Measurements from ENCODE around the gene RHOT1. TPM values are rescaled to one million over a fixed set of nuclear protein-coding genes. Genes with fewer than 3 reads are reported as not detected.
"Not testable (repeated sequence)": the region's sequence is repeated elsewhere in the genome, so short reads cannot be mapped to it uniquely, and the experiment has no call there.

RHOT1 gene
- total RNA-seq, 2 experiments from 2014 or later: 23.3 to 34.1 TPM

DNA sequence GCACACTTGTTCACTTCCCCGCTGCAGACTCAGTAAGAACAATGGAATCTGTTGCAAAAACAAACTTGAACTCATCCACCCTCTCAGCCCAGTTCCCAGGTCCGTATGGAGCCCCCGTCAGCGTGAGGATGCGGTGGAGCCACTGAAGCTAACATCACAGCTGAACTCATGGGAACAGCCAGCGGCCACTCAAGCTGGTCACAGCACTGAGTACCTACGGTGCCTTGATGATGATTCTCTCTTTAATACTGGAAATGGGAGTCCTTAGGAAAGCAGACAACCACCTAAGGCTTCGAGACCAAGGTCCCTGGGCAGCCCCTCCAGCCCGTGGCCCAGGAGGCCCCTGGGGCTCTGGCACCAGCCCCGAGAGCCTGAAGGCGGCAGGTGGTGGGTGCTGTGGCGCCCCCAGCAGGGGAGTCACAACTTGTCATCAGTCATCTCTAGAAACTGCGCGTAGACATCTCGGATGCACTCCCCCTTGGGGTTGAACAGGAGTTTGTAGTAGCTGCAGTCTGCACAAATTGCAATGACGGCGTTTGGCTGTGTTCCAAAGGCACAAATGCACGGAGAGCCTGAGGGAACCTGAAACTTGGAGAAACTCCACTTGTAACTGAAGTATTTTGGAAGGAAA, 31.0 kb upstream of the RHOT1 start:
- no peaks in the 10 kb centered on the region for H3K27me3 Mint-ChIP-seq
- H3K27ac Mint-ChIP-seq: no peak overlapping the region
- ATAC-seq: peak; percentile 85
- no peaks in the 10 kb centered on the region for H3K9me3 Mint-ChIP-seq (ENCODE audit: low read depth)
- H3K36me3 Mint-ChIP-seq (ENCODE audit: low read depth): no peaks in the 10 kb centered on the region
- H3K4me1 Mint-ChIP-seq: peaks cover 13% of the 10 kb centered on the region
- DNase-seq: peak; percentile 70
- no peak overlapping the region for H3K4me3 Mint-ChIP-seq
- intact Hi-C loops (cut with DNase I, micrococcal nuclease): no loop called here
- CTCF ChIA-PET: interaction anchor here (0.5 to 1.3 kb wide), 3 partner anchors 11 to 116 kb away, joined by 3 to 6 read pairs (median 4); no protein-coding TSS in a partner anchor
- POLR2A ChIA-PET: no interaction called here

- no peaks in the 10 kb centered on the region for H3K9me3 Mint-ChIP-seq (ENCODE audit: low read depth)
- ChIA-PET CTCF (interaction anchor here (1.3 kb wide), 1 partner anchor 12 kb away, joined by 4 read pairs; no protein-coding TSS in a partner anchor), POLR2A (no interaction called here)
- intact Hi-C loops (cut with DNase I, micrococcal nuclease): no loop called here
- peaks cover 2% of the 10 kb centered on the region for H3K27me3 Mint-ChIP-seq
- DNase-seq: no peak
- no peak overlapping the region for H3K27ac Mint-ChIP-seq
- H3K4me1 Mint-ChIP-seq: peaks cover 7% of the 10 kb centered on the region
- no peak overlapping the region for H3K4me3 Mint-ChIP-seq
- ATAC-seq: no peak
- no peaks in the 10 kb centered on the region for H3K36me3 Mint-ChIP-seq (ENCODE audit: low read depth)
Observed at GRCh38 chr17:32112416-32112815, 29.9 kb upstream of the RHOT1 start.

GRCh38 chr17:32114536-32114935, 27.8 kb upstream of the RHOT1 start:
- Mint-ChIP-seq H3K9me3 (ENCODE audit: low read depth) (no peaks in the 10 kb centered on the region), H3K36me3 (ENCODE audit: low read depth) (no peaks in the 10 kb centered on the region), H3K27ac (no peak overlapping the region), H3K27me3 (peaks cover 2% of the 10 kb centered on the region), H3K4me3 (no peak overlapping the region), H3K4me1 (peaks cover 9% of the 10 kb centered on the region)
- ChIA-PET POLR2A (no interaction called here), CTCF (interaction anchor here (0.7 kb wide), 1 partner anchor 629 kb away, joined by 3 read pairs; no protein-coding TSS in a partner anchor)
- intact Hi-C loops (cut with DNase I, micrococcal nuclease): no loop called here
- ATAC-seq (no peak), DNase-seq (no peak)

GRCh38 chr17:32115546-32115945, 26.8 kb upstream of the RHOT1 start:
- H3K27ac Mint-ChIP-seq; CTCF ChIA-PET; H3K36me3 Mint-ChIP-seq (ENCODE audit: low read depth); intact Hi-C loops (cut with DNase I, micrococcal nuclease); H3K4me3 Mint-ChIP-seq; H3K9me3 Mint-ChIP-seq (ENCODE audit: low read depth); DNase-seq; H3K4me1 Mint-ChIP-seq; POLR2A ChIA-PET; H3K27me3 Mint-ChIP-seq; ATAC-seq: not testable (repeated sequence)

DNA sequence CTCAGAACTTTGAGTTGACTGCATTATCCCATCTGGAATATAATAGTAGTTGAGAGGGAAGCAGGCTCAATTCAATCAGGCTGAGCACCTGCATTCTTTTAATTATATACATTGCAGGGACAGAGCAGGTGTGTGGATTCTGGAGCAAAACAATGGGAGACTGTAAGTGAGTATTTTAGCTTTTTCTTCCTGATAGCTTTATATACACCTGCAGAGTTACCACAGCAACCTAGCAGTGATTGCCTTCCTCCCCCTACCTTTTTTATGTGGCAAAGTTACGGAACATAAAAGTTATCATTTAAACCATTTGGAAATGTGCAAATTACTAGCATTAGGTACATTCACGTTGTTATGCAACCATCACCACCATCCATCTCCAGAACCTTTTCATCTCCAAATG, 25.4 kb upstream of the RHOT1 start:
- ATAC-seq: no peak
- CTCF ChIA-PET: interaction anchor here (1.5 kb wide), 1 partner anchor 9 kb away, joined by 4 read pairs; no protein-coding TSS in a partner anchor
- intact Hi-C loops (cut with DNase I, micrococcal nuclease): no loop called here

DNA sequence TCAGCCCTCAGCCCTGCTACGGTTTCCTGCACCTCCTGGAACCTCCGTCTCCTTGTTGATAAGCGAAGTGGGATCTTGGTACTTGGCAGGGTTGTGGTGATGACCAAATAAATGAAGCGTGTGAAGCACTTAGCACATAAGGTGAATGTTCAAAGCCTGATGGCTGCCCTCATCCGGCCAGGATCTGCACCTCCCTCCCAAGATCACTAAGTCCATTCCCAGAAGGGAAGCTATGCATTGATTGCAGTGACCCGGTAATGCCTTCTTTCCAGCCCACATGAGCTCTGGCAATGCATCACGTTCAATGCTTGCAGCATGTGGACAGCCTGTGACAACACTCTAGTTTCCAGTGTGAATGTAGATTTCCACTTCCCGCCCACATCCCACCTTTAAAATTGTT, 24.9 kb upstream of the RHOT1 start:
- Mint-ChIP-seq H3K27ac (no peak overlapping the region), H3K27me3 (peaks cover 2% of the 10 kb centered on the region), H3K36me3 (ENCODE audit: low read depth) (no peaks in the 10 kb centered on the region), H3K4me3 (no peak overlapping the region), H3K9me3 (ENCODE audit: low read depth) (no peaks in the 10 kb centered on the region), H3K4me1 (peaks cover 9% of the 10 kb centered on the region)
- intact Hi-C loops (cut with DNase I, micrococcal nuclease): no loop called here
- peak; percentile 26 for DNase-seq
- ATAC-seq: no peak
- POLR2A ChIA-PET: no interaction called here
- CTCF ChIA-PET: interaction anchor here (0.8 to 1.5 kb wide), 2 partner anchors 9 to 62 kb away, joined by 3 to 4 read pairs; no protein-coding TSS in a partner anchor

More for the DNA sequence above, 25.4 kb upstream of the RHOT1 start:
- Mint-ChIP-seq H3K4me3 (no peak overlapping the region), H3K9me3 (ENCODE audit: low read depth) (no peaks in the 10 kb centered on the region), H3K36me3 (ENCODE audit: low read depth) (no peaks in the 10 kb centered on the region), H3K27me3 (peaks cover 2% of the 10 kb centered on the region), H3K4me1 (peaks cover 9% of the 10 kb centered on the region), H3K27ac (no peak overlapping the region)
- DNase-seq: no peak
- POLR2A ChIA-PET: interaction anchor here (0.6 kb wide), 1 partner anchor 20 kb away, joined by 3 read pairs; no protein-coding TSS in a partner anchor

DNA sequence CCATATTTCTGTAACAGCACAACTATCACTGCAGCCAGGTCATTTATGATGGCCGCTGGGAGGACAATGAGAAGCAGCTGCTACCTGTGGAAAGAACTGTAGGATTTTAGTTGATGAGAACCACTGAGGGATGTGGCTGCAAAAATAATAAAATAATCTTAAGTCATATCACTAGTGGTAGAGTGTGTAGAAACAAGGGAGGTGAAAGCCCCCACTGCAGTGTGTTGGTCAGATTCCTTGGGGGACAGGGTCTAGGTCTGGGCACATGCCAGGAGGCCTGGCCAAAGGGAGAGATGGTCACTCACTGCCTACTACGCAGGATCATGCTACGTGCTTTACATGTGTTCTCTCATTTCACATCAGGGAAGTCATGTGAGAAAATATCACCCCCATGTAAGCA, 24.2 kb upstream of the RHOT1 start:
- ATAC-seq; H3K27me3 Mint-ChIP-seq; intact Hi-C loops (cut with DNase I, micrococcal nuclease); DNase-seq; H3K9me3 Mint-ChIP-seq (ENCODE audit: low read depth); H3K36me3 Mint-ChIP-seq (ENCODE audit: low read depth); H3K27ac Mint-ChIP-seq; POLR2A ChIA-PET; H3K4me3 Mint-ChIP-seq; H3K4me1 Mint-ChIP-seq: not testable (repeated sequence)
- CTCF ChIA-PET: interaction anchor here (0.8 to 1.5 kb wide), 2 partner anchors 10 to 62 kb away, joined by 3 to 4 read pairs; no protein-coding TSS in a partner anchor

DNA sequence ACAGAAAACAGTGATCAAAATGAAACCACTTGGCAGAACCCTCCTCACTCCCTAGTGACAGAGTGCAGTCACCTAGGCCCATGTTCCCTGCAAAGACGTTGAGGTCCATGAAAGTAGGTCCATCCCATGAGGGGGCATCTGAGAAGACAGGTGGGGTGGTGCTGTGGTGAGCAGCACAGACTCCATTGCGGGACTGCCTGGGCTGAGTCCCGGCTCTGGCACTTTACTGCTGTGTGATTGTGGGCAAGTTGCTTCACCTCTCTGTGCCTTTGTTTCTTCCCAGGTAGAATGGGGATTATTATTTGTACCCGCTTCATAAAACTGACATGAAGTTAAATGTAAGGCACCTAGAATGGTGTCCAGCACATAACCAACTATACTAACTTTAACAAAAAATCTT, 23.5 kb upstream of the RHOT1 start:
- H3K36me3 Mint-ChIP-seq (ENCODE audit: low read depth): no peaks in the 10 kb centered on the region
- DNase-seq (no peak), ATAC-seq (no peak)
- H3K27me3 Mint-ChIP-seq: peaks cover 2% of the 10 kb centered on the region
- ChIA-PET POLR2A (no interaction called here), CTCF (no interaction called here)
- H3K4me3 Mint-ChIP-seq: no peak overlapping the region
- intact Hi-C loops (cut with DNase I, micrococcal nuclease): no loop called here
- H3K9me3 Mint-ChIP-seq (ENCODE audit: low read depth): no peaks in the 10 kb centered on the region
- H3K4me1 Mint-ChIP-seq: peaks cover 9% of the 10 kb centered on the region
- H3K27ac Mint-ChIP-seq: no peak overlapping the region

DNA sequence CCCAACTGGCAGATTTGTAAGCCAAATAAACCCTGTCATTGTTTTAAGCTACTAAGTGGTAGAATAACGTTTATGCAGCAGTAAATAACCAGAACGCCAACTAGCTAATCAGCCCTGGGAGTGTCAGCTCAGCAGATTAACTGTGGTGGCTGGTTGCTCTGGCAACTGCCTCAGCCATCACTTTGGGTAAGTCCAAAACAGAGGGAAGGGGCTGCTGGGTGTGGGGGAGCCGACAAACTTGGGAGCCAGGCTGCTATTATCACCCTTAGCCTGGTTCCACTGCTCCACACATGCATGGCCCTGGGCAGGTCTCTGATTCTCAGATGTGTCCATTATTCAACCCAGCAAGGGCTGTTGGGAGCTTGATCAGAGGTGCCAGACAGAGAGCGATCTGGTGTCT, 22.2 kb upstream of the RHOT1 start:
- H3K4me3 Mint-ChIP-seq: no peak overlapping the region
- intact Hi-C loops (cut with DNase I, micrococcal nuclease): no loop called here
- peaks cover 2% of the 10 kb centered on the region for H3K27me3 Mint-ChIP-seq
- ChIA-PET POLR2A (no interaction called here), CTCF (interaction anchor here (0.6 to 1.1 kb wide), 2 partner anchors 10 to 37 kb away, joined by 3 read pairs; no protein-coding TSS in a partner anchor)
- peaks cover 9% of the 10 kb centered on the region for H3K4me1 Mint-ChIP-seq
- ATAC-seq: no peak
- no peak for DNase-seq
- no peak overlapping the region for H3K27ac Mint-ChIP-seq
- no peaks in the 10 kb centered on the region for H3K36me3 Mint-ChIP-seq (ENCODE audit: low read depth)
- H3K9me3 Mint-ChIP-seq (ENCODE audit: low read depth): no peaks in the 10 kb centered on the region

DNA sequence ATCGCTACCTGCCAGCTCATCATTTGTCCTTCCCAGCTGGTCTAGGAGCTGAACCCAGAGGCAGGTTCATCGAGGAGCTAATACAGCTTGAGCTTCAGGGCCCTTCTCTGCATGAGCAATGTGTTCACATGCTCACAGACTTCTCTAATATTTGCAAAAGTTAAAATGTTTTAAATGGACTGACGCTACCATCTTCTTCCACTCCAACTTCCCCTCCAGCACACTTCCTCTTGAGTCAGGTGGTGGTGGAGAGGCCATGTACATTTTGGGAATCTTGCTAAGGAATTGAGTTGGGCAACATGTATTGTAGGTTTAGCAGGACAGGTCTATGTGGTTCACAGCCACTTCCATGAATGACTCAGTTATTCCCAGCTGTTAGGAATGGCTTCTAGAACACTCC, 21.6 kb upstream of the RHOT1 start:
- Mint-ChIP-seq H3K4me3 (no peak overlapping the region), H3K9me3 (ENCODE audit: low read depth) (no peaks in the 10 kb centered on the region), H3K36me3 (ENCODE audit: low read depth) (no peaks in the 10 kb centered on the region), H3K27me3 (peaks cover 2% of the 10 kb centered on the region), H3K27ac (no peak overlapping the region), H3K4me1 (peaks cover 9% of the 10 kb centered on the region)
- no peak for ATAC-seq
- intact Hi-C loops (cut with DNase I, micrococcal nuclease): no loop called here
- POLR2A ChIA-PET: no interaction called here
- CTCF ChIA-PET: interaction anchor here (0.6 to 1.1 kb wide), 2 partner anchors 11 to 36 kb away, joined by 3 read pairs; no protein-coding TSS in a partner anchor
- DNase-seq: no peak

- Mint-ChIP-seq H3K27ac (no peak overlapping the region), H3K4me1 (peaks cover 12% of the 10 kb centered on the region), H3K9me3 (ENCODE audit: low read depth) (no peaks in the 10 kb centered on the region), H3K36me3 (ENCODE audit: low read depth) (peaks cover 3% of the 10 kb centered on the region), H3K27me3 (no peaks in the 10 kb centered on the region), H3K4me3 (no peak overlapping the region)
- ChIA-PET CTCF (interaction anchor here (0.6 kb wide), 1 partner anchor 21 kb away, joined by 3 read pairs; no protein-coding TSS in a partner anchor), POLR2A (no interaction called here)
- ATAC-seq: no peak
- no peak for DNase-seq
- intact Hi-C loops (cut with DNase I, micrococcal nuclease): no loop called here
Observed at GRCh38 chr17:32123782-32124181, 18.5 kb upstream of the RHOT1 start.
